Measurements from ENCODE around the gene ADH7.

DNA sequence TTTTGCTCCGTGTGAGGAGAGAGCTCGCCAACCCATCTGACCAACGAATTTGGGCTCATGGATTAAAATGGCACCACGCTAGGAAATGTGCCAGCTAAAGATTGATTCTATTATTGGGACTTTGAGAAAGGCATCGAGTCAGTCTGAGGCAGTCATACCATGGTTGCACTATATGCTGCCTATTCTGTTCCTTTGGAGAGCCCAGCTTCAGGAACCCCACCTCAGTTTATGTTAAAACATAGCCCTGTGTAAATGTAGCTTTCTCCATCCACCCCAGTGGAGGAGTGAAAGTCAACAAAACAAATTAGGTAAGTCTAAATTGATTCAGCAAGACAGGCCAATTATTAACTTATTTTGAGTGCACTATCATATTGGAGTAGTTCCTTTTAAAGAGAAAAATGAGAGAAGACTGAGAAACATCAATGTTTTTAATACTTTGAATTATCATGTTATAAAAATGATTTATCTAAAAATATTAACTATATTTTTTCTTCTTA lies 24.5 kb upstream of the ADH7 start:
- no peak for TF ChIP-seq POLR2A (IDR thresholded peaks at IDR 0.05)
- TF ChIP-seq, protein P1, sequence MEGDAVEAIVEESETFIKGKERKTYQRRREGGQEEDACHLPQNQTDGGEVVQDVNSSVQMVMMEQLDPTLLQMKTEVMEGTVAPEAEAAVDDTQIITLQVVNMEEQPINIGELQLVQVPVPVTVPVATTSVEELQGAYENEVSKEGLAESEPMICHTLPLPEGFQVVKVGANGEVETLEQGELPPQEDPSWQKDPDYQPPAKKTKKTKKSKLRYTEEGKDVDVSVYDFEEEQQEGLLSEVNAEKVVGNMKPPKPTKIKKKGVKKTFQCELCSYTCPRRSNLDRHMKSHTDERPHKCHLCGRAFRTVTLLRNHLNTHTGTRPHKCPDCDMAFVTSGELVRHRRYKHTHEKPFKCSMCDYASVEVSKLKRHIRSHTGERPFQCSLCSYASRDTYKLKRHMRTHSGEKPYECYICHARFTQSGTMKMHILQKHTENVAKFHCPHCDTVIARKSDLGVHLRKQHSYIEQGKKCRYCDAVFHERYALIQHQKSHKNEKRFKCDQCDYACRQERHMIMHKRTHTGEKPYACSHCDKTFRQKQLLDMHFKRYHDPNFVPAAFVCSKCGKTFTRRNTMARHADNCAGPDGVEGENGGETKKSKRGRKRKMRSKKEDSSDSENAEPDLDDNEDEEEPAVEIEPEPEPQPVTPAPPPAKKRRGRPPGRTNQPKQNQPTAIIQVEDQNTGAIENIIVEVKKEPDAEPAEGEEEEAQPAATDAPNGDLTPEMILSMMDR (IDR thresholded peaks at IDR 0.05) = no peak

Data from esophagus squamous epithelium (tissue), 4 donors.